ENCODE measurements around the gene INPPL1.

The INPPL1 gene

GRCh38 chr11:72232260-72233055 is 7.9 kb downstream of the INPPL1 start:
- DNase-seq = no peak

GRCh38 chr11:72233056-72233772 is 8.6 kb downstream of the INPPL1 start:
- no peak for DNase-seq

GRCh38 chr11:72233773-72234513 is 9.4 kb downstream of the INPPL1 start:
- no peak for DNase-seq

GRCh38 chr11:72234514-72234830 is 9.9 kb downstream of the INPPL1 start:
- DNase-seq = no peak

GRCh38 chr11:72234920-72235319 is 10.4 kb downstream of the INPPL1 start:
- no peak for DNase-seq

GRCh38 chr11:72235351-72236057 is 10.9 kb downstream of the INPPL1 start:
- no peak for DNase-seq

GRCh38 chr11:72236083-72236697 is 11.6 kb downstream of the INPPL1 start:
- DNase-seq = no peak

GRCh38 chr11:72236774-72237111 is 12.2 kb downstream of the INPPL1 start:
- no peak for DNase-seq

- DNase-seq = no peak
These were observed 12.8 kb downstream of the INPPL1 start for GRCh38 chr11:72237112-72237931.

GRCh38 chr11:72238040-72238450 is 13.5 kb downstream of the INPPL1 start:
- peak; percentile 60 to 81 for DNase-seq

GRCh38 chr11:72238492-72239312 is 14.1 kb downstream of the INPPL1 start:
- peak in 1 of 2 experiments; percentile 49 for DNase-seq

- no peak for DNase-seq
These were observed 14.8 kb downstream of the INPPL1 start for GRCh38 chr11:72239313-72239848.

GRCh38 chr11:72239849-72240460 is 15.4 kb downstream of the INPPL1 start:
- DNase-seq = peak in 1 of 2 experiments; percentile 64

GRCh38 chr11:72240461-72241290 is 16.1 kb downstream of the INPPL1 start:
- no peak for DNase-seq

GRCh38 chr11:72241291-72241781 is 16.8 kb downstream of the INPPL1 start:
- DNase-seq = peak in 1 of 2 experiments; percentile 32

- DNase-seq = no peak
These were observed 17.6 kb downstream of the INPPL1 start for GRCh38 chr11:72242141-72242540.

GRCh38 chr11:72243173-72244059 is 18.8 kb downstream of the INPPL1 start:
- no peak for DNase-seq

- peak in 1 of 2 experiments; percentile 20 for DNase-seq
These were observed 19.4 kb downstream of the INPPL1 start, which contains the start of gene PHOX2A for GRCh38 chr11:72244060-72244360. TSS of gene PHOX2A (minus strand) at chr11:72244176. CDS start at chr11:72244004, 172 bp downstream.
